CMK (cell line): ENCODE results near the gene FOXF1.

Source experiments
- DNase-seq: peaks from one replicate; pipeline ENCODE4 v3.0.0-alpha.2; 2010; ENCODE audit warnings: low read depth

The FOXF1 gene

GRCh38 chr16:86510465-86511261 is at the start of gene FOXF1:
Gene FOXF1, plus strand, starts transcription at chr16:86510527. Its CDS starts 43 bp downstream, at chr16:86510570.
- no peak for DNase-seq

- DNase-seq, result no peak
These were observed 49.3 kb upstream of the FOXF1 start for GRCh38 chr16:86461037-86461436.

GRCh38 chr16:86462334-86463084 is 47.8 kb upstream of the FOXF1 start:
- no peak for DNase-seq

GRCh38 chr16:86464044-86464443 is 46.3 kb upstream of the FOXF1 start:
- no peak for DNase-seq

GRCh38 chr16:86465434-86465833 is 44.9 kb upstream of the FOXF1 start:
- no peak for DNase-seq

GRCh38 chr16:86466696-86467406 is 43.5 kb upstream of the FOXF1 start:
- no peak for DNase-seq

- no peak for DNase-seq
These were observed 42.8 kb upstream of the FOXF1 start for GRCh38 chr16:86467490-86467889.

- DNase-seq, result no peak
These were observed 39.4 kb upstream of the FOXF1 start for GRCh38 chr16:86470964-86471363.

- DNase-seq, result no peak
These were observed 38.4 kb upstream of the FOXF1 start for GRCh38 chr16:86471896-86472295.

- no peak for DNase-seq
These were observed 38.0 kb upstream of the FOXF1 start for GRCh38 chr16:86472366-86472765.

- no peak for DNase-seq
These were observed 33.3 kb upstream of the FOXF1 start for GRCh38 chr16:86476956-86477534.

GRCh38 chr16:86477642-86478041 is 32.7 kb upstream of the FOXF1 start:
- no peak for DNase-seq

GRCh38 chr16:86478779-86479178 is 31.5 kb upstream of the FOXF1 start:
- no peak for DNase-seq

GRCh38 chr16:86479419-86479818 is 30.9 kb upstream of the FOXF1 start:
- no peak for DNase-seq

- no peak for DNase-seq
These were observed 29.9 kb upstream of the FOXF1 start for GRCh38 chr16:86480444-86480843.

GRCh38 chr16:86481607-86482006 is 28.7 kb upstream of the FOXF1 start:
- DNase-seq, result no peak

- no peak for DNase-seq
These were observed 26.1 kb upstream of the FOXF1 start for GRCh38 chr16:86484240-86484639.

GRCh38 chr16:86485746-86486145 is 24.6 kb upstream of the FOXF1 start:
- DNase-seq, result no peak

GRCh38 chr16:86490859-86491639 is 19.3 kb upstream of the FOXF1 start:
- no peak for DNase-seq

GRCh38 chr16:86491640-86492023 is 18.7 kb upstream of the FOXF1 start:
- no peak for DNase-seq

GRCh38 chr16:86492267-86492960 is 17.9 kb upstream of the FOXF1 start:
- DNase-seq, result no peak
